ENCODE results near the gene TP53I3.

DNA sequence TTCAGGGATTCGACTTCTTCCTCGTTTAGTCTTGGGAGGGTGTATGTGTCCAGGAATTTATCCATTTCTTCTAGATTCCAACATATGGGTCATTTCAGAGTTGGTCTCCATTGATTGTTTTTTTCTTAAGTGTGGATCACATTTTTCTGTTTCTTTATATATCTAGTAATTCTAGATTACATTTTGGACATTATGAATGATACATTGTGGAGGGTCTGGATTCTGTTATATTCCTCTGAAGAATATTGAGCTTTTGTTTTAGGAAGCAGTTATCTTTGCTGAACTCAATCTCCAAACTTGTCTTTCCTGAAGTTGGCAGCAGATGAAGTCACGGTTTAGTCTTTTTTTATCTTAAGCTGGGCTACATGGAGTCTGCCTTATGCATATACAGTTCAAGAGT lies 47.9 kb upstream of the TP53I3 start:
- TF ChIP-seq CTCF (IDR thresholded peaks at IDR 0.05; ENCODE audit: insufficient read depth, low read depth, low read length) (no peak), EZH2 (IDR thresholded peaks at IDR 0.05; ENCODE audit: insufficient read depth, low read length) (no peak)
